GM12864 (cell line): ENCODE results near the gene PRORP.

ENCODE experiments used
- DNase-seq: peaks from one replicate; pipeline ENCODE4 v3.0.0-alpha.2; 2011; ENCODE audit warnings: low read depth
- H3K4me3 ChIP-seq: 2 replicates; pipeline ENCODE4 v1.5.1; 2011; ENCODE audit warnings: mild to moderate bottlenecking, low read depth, low read length, control low read depth
- TF ChIP-seq, protein P1 (sequence below): IDR thresholded peaks from 2 replicates; pipeline ENCODE4 v1.5.1; 2011; ENCODE audit warnings: low read depth, mild to moderate bottlenecking, moderate library complexity, low read length, control low read depth, inconsistent platforms; ENCODE audit errors: missing control alignments

PRORP gene

DNA sequence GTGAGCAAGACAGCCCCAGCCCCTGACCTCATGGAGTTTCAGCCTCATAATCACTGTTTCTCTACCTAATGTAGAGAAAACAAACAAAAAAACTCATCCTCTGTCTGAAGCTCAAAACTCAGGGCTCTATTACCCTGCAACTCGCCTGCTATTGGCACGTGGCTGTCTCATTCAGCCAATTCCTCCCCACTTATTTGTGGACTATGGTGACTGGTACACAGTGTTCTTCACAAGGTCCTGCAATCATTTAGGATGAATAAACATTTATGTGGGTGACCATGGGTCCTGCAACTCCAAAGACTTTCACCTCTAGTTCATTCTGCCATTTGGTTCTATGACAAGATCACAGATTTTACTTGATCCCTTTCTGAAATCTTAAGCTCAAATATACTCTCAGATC lies 5.2 kb upstream of the PRORP start:
- TF ChIP-seq, protein P1, sequence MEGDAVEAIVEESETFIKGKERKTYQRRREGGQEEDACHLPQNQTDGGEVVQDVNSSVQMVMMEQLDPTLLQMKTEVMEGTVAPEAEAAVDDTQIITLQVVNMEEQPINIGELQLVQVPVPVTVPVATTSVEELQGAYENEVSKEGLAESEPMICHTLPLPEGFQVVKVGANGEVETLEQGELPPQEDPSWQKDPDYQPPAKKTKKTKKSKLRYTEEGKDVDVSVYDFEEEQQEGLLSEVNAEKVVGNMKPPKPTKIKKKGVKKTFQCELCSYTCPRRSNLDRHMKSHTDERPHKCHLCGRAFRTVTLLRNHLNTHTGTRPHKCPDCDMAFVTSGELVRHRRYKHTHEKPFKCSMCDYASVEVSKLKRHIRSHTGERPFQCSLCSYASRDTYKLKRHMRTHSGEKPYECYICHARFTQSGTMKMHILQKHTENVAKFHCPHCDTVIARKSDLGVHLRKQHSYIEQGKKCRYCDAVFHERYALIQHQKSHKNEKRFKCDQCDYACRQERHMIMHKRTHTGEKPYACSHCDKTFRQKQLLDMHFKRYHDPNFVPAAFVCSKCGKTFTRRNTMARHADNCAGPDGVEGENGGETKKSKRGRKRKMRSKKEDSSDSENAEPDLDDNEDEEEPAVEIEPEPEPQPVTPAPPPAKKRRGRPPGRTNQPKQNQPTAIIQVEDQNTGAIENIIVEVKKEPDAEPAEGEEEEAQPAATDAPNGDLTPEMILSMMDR = no peak

DNA sequence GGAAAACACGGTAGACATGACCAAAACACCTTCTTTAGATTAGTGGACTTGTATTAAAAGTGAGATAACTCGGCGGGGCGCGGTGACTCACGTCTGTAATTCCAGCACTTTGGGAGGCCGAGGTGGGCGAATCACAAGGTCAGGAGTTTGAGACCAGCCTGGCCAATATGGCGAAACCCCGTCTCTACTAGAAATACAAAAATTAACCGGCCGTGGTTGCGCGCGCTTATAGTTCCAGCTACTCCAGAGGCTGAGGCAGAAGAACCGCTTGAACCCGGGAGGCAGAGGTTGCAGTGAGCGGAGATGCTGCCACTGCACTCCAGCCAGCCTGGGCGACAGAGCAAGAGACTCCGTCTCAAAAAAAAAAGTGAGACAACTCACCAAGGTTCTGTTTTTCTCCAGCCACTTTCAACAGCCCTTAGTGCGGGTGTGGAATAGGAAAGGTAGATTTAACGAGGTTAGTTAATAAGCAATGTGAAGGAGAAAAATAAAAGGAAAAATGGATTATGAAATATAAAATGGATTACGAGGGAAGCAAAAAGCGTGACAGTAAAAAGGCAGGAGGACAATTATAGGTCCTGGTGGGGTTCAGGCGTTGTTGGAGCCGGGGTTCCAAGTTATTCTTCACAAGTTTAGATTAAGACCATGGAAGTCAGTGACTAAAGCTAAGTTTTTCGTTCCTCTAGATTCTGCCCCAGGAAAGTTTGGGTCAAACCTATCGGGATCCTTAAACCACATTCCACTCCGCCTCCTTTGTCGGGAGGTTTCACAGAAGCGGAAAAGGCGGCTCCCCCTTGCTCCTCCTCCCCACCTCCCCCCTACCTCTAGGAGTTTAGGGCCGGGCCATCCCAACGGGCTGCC lies 1.1 kb upstream of the PRORP start:
- H3K4me3 ChIP-seq = peak overlapping the region; percentile 88
- TF ChIP-seq, protein P1 = no peak

More for the DNA sequence above, 5.2 kb upstream of the PRORP start:
- H3K4me3 ChIP-seq = no peak overlapping the region
- no peak for DNase-seq

DNA sequence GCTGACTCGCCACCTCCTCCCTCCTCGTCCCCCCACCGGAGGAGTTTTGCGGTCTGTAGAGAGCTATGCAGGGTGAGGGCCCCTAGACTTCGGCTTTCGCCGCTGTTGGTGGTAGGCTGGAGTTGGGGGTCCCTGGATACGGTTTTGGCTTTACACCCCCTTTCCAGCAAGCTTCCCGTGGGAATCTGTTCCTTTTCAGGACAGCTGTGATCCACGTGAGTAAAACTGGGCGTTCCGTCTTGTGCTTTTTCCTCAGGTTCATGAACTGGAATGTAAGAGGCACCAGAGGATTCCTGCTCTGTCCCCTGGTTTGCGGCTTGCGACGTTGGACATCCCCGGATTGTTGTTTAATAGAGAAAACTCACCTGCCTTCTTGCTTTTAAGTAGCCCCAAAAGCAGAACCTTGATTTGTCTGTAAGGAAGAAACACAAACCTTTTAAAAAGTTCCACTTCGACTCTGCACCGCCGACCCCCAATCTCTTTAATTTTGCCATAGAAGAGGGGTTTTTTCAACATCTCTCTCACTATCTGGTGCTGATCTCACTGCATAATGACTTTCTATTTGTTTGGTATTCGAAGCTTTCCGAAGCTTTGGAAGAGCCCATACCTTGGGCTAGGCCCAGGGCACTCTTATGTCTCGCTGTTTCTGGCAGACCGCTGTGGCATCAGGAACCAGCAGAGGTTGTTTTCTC lies 490 bp downstream of the PRORP start:
- peak overlapping the region; percentile 88 for H3K4me3 ChIP-seq
- DNase-seq = no peak
- TF ChIP-seq, protein P1 = no peak

More for the DNA sequence above, 1.1 kb upstream of the PRORP start:
- DNase-seq = no peak

DNA sequence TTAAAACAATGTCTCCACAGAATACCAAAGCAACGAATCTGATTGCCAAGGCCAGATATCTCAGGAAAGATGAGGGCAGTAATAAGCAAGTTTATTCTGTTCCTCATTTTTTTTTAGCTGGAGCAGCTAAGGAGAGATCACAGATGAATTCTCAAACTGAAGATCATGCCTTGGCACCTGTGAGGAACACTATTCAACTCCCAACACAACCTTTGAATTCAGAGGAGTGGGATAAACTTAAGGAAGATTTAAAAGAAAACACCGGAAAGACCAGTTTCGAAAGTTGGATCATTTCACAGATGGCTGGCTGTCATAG lies 994 bp downstream of the PRORP start:
- no peak for DNase-seq
- peak overlapping the region; percentile 88 for H3K4me3 ChIP-seq
- TF ChIP-seq, protein P1 = no peak

DNA sequence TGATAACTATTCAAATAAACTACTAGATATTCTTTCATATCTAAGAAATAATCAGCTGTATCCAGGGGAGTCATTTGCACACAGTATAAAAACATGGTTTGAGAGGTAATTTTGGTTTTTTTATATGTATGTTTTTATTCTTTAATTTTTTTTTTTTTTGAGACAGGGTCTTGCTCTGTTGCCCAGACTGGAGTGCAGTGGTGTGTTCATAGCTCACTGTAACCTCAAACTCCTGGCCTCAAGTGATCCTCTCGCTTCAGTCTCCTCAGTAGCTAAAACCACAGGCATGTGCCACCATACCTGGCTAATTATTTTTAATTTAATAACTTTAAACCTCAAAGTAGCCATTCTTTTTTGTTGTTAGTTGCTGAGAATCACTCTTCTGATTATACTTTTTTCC lies 1.8 kb downstream of the PRORP start:
- H3K4me3 ChIP-seq = no peak overlapping the region
- no peak for DNase-seq

DNA sequence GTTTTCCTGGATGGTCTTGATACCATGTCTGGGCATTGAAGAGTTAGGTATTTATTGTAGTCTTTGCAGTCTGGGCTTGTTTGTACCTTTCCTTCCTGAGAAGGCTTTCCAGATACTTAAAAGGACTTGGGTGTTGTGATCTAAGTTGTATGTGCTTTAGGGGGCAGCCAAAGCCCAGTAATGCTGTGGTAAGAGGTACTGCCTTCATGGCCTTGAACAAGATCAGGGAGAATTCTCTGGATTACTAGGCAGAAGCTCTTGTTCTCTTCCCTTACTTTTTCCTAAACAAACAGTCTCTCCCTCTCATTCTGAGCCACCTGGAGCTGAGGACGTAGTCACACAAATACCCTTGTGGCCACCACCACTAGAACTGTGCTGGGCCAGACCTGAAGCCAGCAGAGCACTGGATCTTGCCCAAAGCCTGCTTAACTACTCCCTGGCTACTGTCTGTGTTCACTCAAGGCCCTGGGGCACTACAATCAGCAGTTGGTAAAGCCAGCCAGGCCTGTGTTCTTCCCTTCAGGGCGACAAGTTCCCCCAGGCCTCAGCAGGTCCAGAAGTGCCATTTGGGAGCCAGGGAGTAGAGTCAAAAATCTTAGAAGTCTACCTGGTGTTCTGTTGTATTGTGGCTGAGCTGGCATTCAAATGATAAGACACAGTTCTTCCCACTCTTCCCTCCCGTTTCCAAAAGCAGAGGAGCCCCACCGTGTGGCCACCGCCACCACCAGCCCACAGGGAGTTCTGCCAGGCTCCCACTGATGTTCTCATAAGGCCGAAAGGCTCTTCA lies 11.4 kb downstream of the PRORP start:
- TF ChIP-seq, protein P1 = no peak
- H3K4me3 ChIP-seq = no peak overlapping the region
- DNase-seq = no peak

More for the DNA sequence above, 1.8 kb downstream of the PRORP start:
- TF ChIP-seq, protein P1 = no peak
